Stimulated activated CD4-positive, alpha-beta T cell treated with anti-CD3 and anti-CD28 coated beads, Interleukin-4, amount 100 ng/mL, for 1 hour (primary cell): ENCODE data around the gene MRPS34.

Experiments
- DNase-seq: peaks from one replicate; pipeline ENCODE4 v3.0.0-alpha.2; 2020

Gene MRPS34

GRCh38 chr16:1768767-1769401 lies 4.0 kb downstream of the MRPS34 start:
- no peak for DNase-seq

DNA sequence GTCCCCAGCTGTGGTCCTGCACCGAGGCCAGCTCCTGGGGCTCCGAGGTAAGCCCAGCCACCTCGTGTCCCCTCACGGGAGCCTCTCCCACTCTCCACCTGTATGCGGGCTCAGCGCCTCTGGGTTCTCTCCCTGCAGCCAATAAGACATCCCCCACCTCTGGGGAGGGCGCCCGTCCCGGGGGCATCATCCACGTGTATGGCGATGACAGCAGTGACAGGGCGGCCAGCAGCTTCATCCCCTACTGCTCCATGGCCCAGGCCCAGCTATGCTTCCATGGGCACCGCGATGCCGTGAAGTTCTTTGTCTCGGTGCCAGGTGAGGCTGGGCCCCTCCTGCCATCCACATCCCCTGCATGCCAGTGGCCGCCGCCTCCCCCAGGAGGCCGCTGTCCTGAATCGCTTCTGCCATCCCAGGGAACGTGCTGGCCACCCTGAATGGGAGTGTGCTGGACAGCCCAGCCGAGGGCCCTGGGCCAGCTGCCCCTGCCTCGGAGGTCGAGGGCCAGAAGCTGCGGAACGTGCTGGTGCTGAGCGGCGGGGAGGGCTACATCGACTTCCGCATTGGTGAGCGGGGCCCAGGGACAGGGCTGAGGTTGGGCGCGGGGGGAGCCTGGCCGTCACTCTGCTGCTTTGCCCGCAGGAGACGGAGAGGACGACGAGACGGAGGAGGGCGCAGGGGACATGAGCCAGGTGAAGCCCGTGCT lies 4.7 kb downstream of the MRPS34 start:
- DNase-seq, result no peak

DNA sequence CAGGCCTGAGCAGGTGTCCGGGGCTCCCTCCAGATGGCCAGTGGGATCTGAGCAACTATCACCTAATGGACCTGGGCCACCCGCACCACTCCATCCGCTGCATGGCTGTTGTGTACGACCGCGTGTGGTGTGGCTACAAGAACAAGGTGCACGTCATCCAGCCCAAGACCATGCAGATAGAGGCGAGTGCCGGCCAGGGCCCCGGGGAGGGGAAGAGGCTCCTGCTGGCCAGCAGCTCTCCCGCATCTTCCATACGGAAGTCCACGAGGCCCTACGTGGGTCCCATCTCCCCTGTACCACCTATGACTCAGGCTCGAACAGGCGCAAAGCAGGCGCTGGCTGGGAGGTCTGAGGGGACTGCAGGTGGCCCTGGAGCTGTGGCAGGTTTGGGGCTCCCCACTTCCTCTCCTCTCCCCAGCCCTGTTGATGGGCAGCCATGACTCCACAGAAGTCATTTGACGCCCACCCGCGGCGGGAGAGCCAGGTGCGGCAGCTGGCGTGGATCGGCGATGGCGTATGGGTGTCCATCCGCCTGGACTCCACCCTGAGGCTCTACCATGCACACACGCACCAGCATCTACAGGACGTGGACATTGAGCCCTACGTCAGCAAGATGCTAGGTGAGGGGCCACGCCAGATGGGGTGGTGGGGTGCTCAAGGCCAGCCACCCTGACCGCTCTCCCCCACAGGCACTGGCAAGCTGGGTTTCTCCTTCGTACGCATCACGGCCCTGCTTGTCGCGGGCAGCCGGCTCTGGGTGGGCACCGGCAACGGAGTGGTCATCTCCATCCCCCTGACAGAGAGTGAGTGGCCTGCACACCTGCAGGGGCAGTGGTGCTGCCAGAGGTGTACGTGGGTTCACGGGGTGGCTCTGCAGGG lies 5.6 kb downstream of the MRPS34 start:
- no peak for DNase-seq

- DNase-seq, result no peak
Observed at GRCh38 chr16:1766701-1767100, 6.2 kb downstream of the MRPS34 start.

DNA sequence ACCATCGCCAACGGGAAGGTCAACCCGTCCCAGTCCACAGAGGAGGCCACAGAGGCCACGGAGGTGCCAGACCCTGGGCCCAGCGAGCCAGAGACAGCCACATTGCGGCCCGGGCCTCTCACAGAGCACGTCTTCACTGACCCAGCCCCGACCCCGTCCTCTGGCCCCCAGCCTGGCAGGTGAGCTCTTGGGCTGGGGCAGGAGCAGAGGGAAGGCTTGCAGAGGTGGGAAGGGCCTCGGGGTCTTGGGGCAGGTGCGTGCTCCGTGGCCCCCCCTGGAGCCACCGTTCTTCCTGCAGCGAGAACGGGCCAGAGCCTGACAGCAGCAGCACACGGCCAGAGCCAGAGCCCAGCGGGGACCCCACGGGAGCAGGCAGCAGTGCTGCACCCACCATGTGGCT lies 6.7 kb downstream of the MRPS34 start:
- DNase-seq, result no peak

DNA sequence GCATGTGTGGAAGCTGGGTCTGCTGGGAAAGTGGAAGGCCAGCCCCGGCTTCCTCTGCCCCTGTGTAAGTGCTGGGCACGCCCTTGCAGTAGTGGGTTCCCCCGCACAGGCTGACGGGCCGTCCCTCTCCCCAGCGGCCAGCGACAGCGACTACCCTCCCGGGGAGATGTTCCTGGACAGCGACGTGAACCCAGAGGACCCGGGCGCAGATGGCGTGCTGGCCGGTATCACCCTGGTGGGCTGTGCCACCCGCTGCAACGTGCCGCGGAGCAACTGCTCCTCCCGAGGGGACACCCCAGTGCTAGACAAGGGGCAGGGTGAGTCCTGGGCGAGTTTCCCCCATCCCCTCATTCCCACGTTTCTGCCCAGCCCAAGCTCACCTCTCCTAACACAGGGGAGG lies 7.1 kb downstream of the MRPS34 start:
- DNase-seq, result no peak

GRCh38 chr16:1764971-1765370 lies 8.0 kb downstream of the MRPS34 start:
- DNase-seq, result no peak

GRCh38 chr16:1763521-1764511 lies 9.1 kb downstream of the MRPS34 start:
- DNase-seq, result no peak

- DNase-seq, result no peak
Observed at GRCh38 chr16:1762879-1763520, 9.9 kb downstream of the MRPS34 start.

GRCh38 chr16:1762196-1762878 lies 10.6 kb downstream of the MRPS34 start:
- DNase-seq, result no peak

DNA sequence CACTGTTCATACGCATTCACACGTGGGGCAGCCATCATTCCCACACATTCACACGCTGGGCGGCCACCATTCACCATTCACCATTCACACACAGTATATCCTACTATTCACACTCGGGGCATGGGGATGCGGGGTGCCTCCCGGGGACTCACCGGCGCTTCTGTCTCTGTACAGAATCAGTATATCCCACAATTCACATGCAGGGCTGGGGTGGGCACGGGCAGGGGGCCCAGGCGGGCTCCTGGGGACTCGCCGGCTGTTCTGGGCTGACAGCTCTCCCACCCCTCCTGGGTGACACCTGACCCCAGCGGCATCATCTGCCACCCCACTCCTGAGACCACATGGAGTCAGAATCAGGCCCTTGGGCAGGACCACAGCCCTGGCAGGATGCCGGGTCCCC lies 11.2 kb downstream of the MRPS34 start:
- no peak for DNase-seq

DNA sequence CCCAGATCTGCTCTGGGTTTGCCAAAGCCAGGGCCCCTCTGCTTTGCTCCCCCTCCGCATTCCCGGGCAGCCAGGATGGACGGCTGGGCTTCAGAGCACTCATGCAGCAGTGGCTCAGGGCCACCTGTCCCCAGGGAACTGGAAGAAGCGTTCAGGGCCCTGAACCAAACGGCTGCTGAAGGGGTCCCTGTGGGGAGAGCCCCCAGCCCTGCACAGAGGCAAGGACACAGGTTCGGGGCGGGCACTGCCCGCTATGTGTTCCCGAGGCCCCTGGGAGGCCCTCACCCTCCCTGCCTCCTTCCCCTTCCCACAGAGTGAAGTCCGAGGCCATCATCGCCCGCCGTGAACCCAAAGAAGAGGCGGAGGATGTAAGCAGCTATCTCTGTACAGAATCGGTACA lies 12.0 kb downstream of the MRPS34 start:
- DNase-seq, result no peak

DNA sequence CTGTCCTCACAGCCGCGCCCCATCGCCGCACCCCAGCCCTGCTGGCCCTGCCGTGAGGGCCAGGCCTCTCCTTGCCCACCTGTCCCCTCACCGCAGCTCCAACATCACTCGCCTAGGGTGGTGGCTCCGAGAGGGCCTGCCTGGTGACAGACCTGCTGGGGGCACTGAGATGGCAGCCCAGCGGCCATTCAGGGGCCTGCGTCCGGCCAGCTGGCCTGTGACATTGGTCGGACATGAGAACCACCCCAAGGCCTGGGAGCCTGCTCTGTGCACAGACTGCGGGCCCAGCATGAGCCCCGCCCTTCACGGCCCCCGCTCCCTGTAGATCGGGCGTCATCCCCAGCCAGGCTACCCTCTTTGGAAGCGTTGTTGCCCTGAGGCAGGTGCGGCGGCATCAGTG lies 13.4 kb downstream of the MRPS34 start:
- no peak for DNase-seq

DNA sequence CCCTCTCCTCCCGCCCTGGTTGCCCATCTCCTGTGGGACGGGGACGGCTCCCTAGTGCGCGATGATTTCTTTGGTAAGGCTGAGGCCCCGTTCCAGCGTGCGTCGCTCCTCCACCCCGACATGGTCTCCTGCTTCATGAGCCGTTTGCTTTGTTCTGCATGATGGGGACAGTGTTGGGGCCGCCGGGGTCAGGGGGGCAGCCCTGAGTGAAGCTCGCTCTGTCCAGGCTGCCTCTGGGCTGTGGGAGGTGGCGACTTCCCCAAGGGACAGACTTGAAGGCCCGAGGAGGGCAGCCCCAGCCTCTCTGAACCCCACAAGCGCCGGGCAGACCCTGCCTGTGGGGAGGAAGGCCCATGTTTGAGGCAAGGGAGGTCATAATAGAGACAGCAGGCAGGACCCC lies 14.0 kb downstream of the MRPS34 start:
- no peak for DNase-seq

GRCh38 chr16:1757714-1758461 lies 15.0 kb downstream of the MRPS34 start:
- no peak for DNase-seq

DNA sequence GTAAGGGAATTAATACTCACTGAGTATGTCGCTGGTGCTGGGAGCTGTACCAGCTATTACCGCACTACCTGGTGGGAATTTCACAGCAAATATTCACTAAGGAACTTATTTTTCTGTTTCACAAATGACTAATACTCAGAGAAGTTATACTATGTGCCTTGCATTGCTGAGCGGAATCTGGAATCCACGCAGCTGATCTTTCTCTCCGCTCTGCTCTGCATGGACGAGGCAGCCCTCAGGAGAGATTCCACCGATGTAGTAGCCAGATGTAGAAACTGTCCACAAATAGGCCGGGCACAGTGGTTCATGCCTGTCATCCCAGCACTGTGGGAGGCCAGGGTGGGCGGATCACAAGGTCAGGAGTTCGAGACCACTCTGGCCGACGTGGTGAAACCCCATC lies 18.7 kb downstream of the MRPS34 start:
- no peak for DNase-seq

DNA sequence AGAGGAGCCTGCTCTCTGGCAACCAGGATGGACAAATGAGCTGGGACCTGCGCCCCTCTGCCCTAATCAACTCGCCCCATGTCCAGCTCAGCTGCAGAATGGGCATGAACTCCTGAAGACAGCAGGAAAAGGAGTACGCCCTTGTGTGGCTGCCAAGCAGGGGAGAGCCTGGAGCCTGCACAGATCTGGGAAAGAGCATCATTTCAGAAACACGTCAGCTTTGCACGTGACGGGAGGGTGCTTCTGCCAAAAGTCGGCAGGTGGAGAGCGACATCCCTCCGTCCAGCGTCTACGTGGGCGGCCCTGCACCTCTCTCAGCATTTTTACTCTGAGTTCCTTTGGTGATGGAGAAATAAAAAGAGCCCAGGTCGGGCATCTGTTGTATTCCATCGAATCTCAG lies 20.1 kb downstream of the MRPS34 start:
- no peak for DNase-seq

DNA sequence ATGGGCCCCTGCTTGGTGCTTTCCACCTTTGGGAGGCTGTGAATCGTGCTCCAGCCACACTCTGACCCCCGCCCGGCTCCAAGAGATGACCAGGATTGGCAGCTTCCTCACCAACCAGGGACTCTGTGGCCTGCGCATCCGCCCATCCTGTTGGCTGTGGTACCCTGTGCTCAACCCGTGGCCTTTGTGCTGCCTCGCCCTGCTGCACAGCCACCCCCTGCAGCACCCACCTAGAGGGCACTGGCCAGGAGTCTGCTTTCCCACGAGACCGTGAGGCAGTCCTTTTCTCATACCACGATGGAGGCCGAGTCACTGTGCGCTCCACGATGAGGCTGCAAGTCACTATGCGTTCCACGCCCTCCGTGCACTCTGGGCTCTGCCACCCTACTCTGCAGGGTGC lies 21.0 kb downstream of the MRPS34 start:
- DNase-seq, result no peak

- no peak for DNase-seq
Observed at GRCh38 chr16:1749152-1750117, 23.5 kb downstream of the MRPS34 start.

- DNase-seq, result no peak
Observed at GRCh38 chr16:1747934-1748333, 25.0 kb downstream of the MRPS34 start.
